Activated CD4-positive, alpha-beta memory T cell treated with anti-CD3 and anti-CD28 coated beads, Interleukin-2, amount 10 ng/mL, durations not matched to agents 7 days and 5 days (primary cell): Measurements from ENCODE around the gene HNRNPA1L2. TPM values are rescaled to one million over a fixed set of nuclear protein-coding genes. Genes with fewer than 3 reads are reported as not detected.
A peak's percentile ranks its signal among the peaks of the same experiment; 100 is the strongest.
"Not testable (repeated sequence)": the region's sequence is repeated elsewhere in the genome, so short reads cannot be mapped to it uniquely, and the experiment has no call there.

Experiments used
- CTCF ChIA-PET: fragments of 350-600 bp; sonication (Branson Sonifier 250); formaldehyde crosslinking; loops from one replicate; lab custom pipeline; 2021; ENCODE audit warnings: antibody characterized with exemption, inconsistent platforms; lab: Charles Lee
- POLR2A ChIA-PET: fragments of 350-600 bp; sonication (Branson Sonifier 250); formaldehyde crosslinking; loops from one replicate; lab custom pipeline; 2021; ENCODE audit warnings: antibody characterized with exemption; lab: Charles Lee
- DNase-seq: peaks from one replicate; pipeline ENCODE4 v3.0.0-alpha.2; 2020
- H3K27ac Mint-ChIP-seq: one replicate; pipeline ENCODE4 v1.8.0; 2021; ENCODE audit warnings: mild to moderate bottlenecking, mixed read lengths
- H3K27me3 Mint-ChIP-seq: one replicate; pipeline ENCODE4 v1.8.0; 2021; ENCODE audit warnings: mixed read lengths
- H3K36me3 Mint-ChIP-seq: one replicate; pipeline ENCODE4 v1.8.0; 2021; ENCODE audit warnings: low read depth, mixed read lengths
- H3K4me1 Mint-ChIP-seq: one replicate; pipeline ENCODE4 v1.8.0; 2021; ENCODE audit warnings: mixed read lengths
- H3K4me3 Mint-ChIP-seq: one replicate; pipeline ENCODE4 v1.8.0; 2021; ENCODE audit warnings: mild to moderate bottlenecking, mixed read lengths
- H3K9me3 Mint-ChIP-seq: one replicate; pipeline ENCODE4 v1.8.0; 2021; ENCODE audit warnings: mixed read lengths
- total RNA-seq, 2 experiments: library from RNA; stranded (reverse); gene quantifications; one replicate each; pipeline ENCODE4 v1.2.3, GENCODE V29; 2021

The HNRNPA1L2 gene
- total RNA-seq, 2 experiments from 2014 or later: 8.9 to 9.3 TPM

DNA sequence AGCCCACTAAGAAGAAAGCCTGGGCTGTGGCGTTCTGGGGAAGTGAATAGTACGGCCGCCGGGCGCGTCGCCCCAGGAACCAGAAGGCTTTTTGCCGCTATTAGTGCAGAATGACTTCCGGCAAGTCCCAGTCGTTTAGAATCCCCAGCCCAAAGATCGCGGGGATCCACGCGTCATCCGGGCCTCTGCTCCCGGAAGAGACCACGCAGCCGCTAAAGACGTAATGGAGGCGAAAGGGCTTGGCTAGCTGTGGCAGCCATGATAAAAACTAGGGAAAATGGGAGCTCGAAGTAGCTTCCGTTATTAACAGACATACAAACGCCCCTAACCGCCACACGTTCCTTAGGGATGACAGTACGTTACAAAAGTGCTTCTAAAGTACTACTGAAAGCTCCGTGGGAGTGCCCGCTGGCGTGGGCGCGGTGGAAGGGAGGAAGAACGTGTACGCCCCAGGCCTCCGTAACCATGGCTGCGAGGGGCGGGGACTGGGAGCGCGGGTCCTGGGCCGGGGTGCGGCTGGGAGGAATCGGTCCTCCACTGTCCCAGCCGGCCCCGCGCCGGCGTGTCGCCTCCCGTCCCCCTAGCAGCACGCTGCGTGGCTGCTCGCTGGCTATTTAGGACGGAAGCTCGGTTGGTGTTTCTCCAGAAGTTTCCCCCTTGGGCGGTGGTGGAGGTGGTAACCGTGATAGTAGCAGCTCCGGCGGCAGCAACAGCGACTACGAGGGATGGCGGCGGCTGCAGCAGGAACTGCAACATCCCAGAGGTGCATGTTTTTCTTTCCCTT is 10.2 kb downstream of the HNRNPA1L2 start, which contains the start of gene SUGT1:
TSS of gene SUGT1 (plus strand) at position 641 of the 784 bp plus-strand sequence. CDS start at position 726, 85 bp downstream.
- Mint-ChIP-seq H3K9me3 (no peaks in the 10 kb centered on the region), H3K36me3 (peaks cover 19% of the 10 kb centered on the region), H3K4me3 (no peak within 1 kb of the TSS), H3K4me1 (peaks cover 9% of the 10 kb centered on the region), H3K27me3 (no peaks in the 10 kb centered on the region), H3K27ac (no peak within 1 kb of the TSS)
- ChIA-PET CTCF (interaction anchor here (0.6 to 3.4 kb wide), 16 partner anchors 8 to 1199 kb away, joined by 3 to 40 read pairs (median 4); partner anchors contain the start of genes INTS6 and VPS36), POLR2A (interaction anchor here (0.7 to 4.2 kb wide), 21 partner anchors 10 to 640 kb away, joined by 3 to 91 read pairs (median 5); partner anchors contain the start of genes ALG11, HNRNPA1L2 and VPS36)
- peak; percentile 97 for DNase-seq

DNA sequence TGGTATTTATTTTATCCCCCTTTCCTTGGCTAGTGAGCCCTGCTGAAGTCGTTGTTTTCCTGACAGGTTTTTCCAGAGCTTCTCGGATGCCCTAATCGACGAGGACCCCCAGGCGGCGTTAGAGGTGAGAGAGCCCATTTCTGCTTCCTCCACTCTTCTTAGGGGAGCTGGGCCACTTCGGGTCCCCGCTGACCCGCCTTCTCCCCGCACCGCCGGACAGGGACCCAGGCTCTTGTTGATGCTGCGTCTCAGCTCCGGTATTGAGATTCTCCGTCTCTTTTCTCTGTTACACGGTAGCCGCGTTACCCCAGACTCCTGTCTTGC is 10.7 kb downstream of the HNRNPA1L2 start:
- CTCF ChIA-PET: interaction anchor here (0.9 to 3.4 kb wide), 13 partner anchors 9 to 315 kb away, joined by 3 to 40 read pairs (median 5); partner anchors contain the start of gene VPS36
- peaks cover 19% of the 10 kb centered on the region for H3K36me3 Mint-ChIP-seq
- no peak overlapping the region for H3K4me3 Mint-ChIP-seq
- no peak for DNase-seq
- H3K4me1 Mint-ChIP-seq: peaks cover 9% of the 10 kb centered on the region
- POLR2A ChIA-PET: interaction anchor here (0.7 to 4.2 kb wide), 18 partner anchors 11 to 640 kb away, joined by 3 to 91 read pairs (median 5); partner anchors contain the start of genes ALG11 and VPS36
- H3K27ac Mint-ChIP-seq: no peak overlapping the region
- H3K9me3 Mint-ChIP-seq: no peaks in the 10 kb centered on the region
- no peaks in the 10 kb centered on the region for H3K27me3 Mint-ChIP-seq

DNA sequence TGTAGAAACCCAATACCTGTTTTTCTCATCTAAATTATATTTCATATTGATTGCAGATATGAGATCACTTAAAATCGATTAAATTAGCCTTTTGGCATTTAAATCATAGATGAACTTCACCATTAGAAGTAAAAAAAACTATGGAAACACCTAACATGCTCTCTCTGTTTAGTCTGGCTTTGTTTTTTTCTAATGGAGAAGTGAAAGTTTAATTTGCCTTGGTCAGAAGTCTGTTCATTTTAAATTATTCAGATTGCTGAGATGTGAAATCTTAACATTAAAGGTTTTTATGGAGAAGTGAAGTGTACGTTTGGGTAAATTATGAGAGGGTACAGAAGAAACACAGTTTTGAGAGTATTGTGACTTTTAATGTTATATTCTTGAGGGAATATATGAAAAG is 17.1 kb downstream of the HNRNPA1L2 start:
- Mint-ChIP-seq H3K4me1 (peaks cover 6% of the 10 kb centered on the region), H3K36me3 (peaks cover 34% of the 10 kb centered on the region), H3K9me3 (no peaks in the 10 kb centered on the region), H3K27ac (no peak overlapping the region), H3K4me3 (no peak overlapping the region), H3K27me3 (no peaks in the 10 kb centered on the region)
- DNase-seq: no peak
- POLR2A ChIA-PET: no interaction called here
- CTCF ChIA-PET: no interaction called here

DNA sequence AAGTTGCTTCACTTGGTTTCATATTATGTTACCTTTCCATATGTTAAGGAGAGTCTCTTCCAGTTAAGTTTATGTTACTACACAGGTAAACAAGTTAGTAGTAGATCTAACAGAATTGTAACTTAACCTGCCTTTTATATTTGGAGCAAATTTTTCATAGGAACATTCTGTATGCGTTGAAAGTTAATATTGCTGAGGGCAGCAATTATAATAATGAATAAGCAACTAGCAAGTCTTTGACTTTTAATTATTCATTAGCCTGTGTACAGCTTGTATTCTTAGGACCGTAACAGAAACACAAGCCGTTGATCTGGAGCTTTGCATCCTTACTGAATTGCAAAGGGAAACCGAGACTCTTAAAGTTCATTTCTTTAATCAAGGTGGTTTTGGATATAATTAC is 22.0 kb downstream of the HNRNPA1L2 start:
- no peak overlapping the region for H3K4me3 Mint-ChIP-seq
- POLR2A ChIA-PET: interaction anchor here (4.9 kb wide), 1 partner anchor 11 kb away, joined by 43 read pairs; the partner anchor contains the start of gene SUGT1
- H3K27ac Mint-ChIP-seq: no peak overlapping the region
- peaks cover 6% of the 10 kb centered on the region for H3K4me1 Mint-ChIP-seq
- CTCF ChIA-PET: interaction anchor here (1.0 to 4.6 kb wide), 6 partner anchors 8 to 304 kb away, joined by 3 to 40 read pairs (median 6); partner anchors contain the start of gene SUGT1
- H3K36me3 Mint-ChIP-seq: peaks cover 59% of the 10 kb centered on the region
- no peaks in the 10 kb centered on the region for H3K27me3 Mint-ChIP-seq
- no peaks in the 10 kb centered on the region for H3K9me3 Mint-ChIP-seq
- no peak for DNase-seq

DNA sequence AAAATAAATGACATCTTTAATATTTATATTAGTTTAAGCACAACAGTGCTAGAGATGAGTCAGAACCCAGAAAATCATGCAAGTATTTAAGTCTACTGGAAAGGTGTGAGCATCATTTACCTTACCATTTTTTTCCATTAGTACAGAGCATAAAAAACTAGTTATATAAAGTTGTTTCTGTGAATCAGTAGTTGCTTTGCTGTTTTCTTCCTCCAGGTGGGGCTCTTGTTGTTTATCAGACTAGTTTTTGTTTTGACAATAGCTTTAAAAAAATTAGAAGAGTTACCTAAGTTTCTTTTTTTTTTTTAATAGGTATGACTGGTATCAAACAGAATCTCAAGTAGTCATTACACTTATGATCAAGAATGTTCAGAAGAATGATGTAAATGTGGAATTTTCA is 23.1 kb downstream of the HNRNPA1L2 start:
- Mint-ChIP-seq H3K4me1 (peaks cover 1% of the 10 kb centered on the region), H3K36me3 (peaks cover 52% of the 10 kb centered on the region), H3K27ac (no peak overlapping the region), H3K4me3 (no peak overlapping the region), H3K9me3 (no peaks in the 10 kb centered on the region), H3K27me3 (no peaks in the 10 kb centered on the region)
- ChIA-PET CTCF (interaction anchor here (0.5 to 4.6 kb wide), 20 partner anchors 8 to 311 kb away, joined by 3 to 40 read pairs (median 4); partner anchors contain the start of gene SUGT1), POLR2A (interaction anchor here (1.2 to 4.9 kb wide), 2 partner anchors 12 to 48 kb away, joined by 4 to 43 read pairs; partner anchors contain the start of gene SUGT1)
- no peak for DNase-seq

DNA sequence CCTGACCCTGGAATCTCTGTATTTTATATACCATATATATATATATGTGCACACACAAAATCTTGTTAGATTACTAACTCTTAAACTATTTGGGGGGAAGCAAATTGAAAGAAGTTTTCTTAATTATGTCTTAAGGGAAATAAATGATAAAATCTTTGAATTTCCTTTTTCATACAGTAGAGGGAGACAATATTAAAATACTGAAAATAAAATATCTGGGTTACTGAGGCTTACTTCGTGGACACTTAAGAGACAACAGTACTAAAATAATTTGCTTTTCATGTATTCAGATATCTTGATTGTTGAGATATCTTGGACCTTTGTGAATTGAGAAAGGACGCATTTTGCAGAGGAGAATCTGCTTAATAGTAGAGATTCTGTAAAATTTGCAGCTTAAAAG is 27.4 kb downstream of the HNRNPA1L2 start:
- H3K27me3 Mint-ChIP-seq: no peaks in the 10 kb centered on the region
- CTCF ChIA-PET: no interaction called here
- no peak overlapping the region for H3K27ac Mint-ChIP-seq
- no peaks in the 10 kb centered on the region for H3K9me3 Mint-ChIP-seq
- no peak for DNase-seq
- POLR2A ChIA-PET: no interaction called here
- H3K4me1 Mint-ChIP-seq: no peaks in the 10 kb centered on the region
- H3K36me3 Mint-ChIP-seq: peaks cover 24% of the 10 kb centered on the region
- H3K4me3 Mint-ChIP-seq: no peak overlapping the region

DNA sequence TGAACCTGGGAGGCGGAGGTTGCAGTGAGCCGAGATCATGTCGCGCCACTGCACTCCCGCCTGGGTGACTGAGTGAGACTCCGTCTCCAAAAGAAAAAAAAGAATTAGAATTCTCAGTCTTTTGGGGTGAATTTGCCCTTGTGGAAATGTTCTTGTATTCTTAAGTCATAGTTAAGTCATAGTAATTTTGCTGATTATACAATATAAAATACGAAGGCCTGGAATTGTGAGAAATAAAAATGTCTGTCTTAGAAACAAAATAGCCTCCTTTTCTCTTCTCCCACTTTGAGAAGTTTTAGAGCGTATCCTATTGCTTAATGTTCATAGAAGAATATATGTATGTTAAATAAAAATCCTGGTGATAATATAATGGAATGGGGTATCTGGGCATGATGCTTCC is 28.5 kb downstream of the HNRNPA1L2 start:
- no peaks in the 10 kb centered on the region for H3K9me3 Mint-ChIP-seq
- H3K36me3 Mint-ChIP-seq: peaks cover 23% of the 10 kb centered on the region
- no peak for DNase-seq
- H3K4me1 Mint-ChIP-seq: no peaks in the 10 kb centered on the region
- POLR2A ChIA-PET: interaction anchor here (0.5 kb wide), 1 partner anchor 260 kb away, joined by 3 read pairs; no protein-coding TSS in a partner anchor
- H3K4me3 Mint-ChIP-seq: no peak overlapping the region
- H3K27me3 Mint-ChIP-seq: no peaks in the 10 kb centered on the region
- no peak overlapping the region for H3K27ac Mint-ChIP-seq
- CTCF ChIA-PET: no interaction called here

DNA sequence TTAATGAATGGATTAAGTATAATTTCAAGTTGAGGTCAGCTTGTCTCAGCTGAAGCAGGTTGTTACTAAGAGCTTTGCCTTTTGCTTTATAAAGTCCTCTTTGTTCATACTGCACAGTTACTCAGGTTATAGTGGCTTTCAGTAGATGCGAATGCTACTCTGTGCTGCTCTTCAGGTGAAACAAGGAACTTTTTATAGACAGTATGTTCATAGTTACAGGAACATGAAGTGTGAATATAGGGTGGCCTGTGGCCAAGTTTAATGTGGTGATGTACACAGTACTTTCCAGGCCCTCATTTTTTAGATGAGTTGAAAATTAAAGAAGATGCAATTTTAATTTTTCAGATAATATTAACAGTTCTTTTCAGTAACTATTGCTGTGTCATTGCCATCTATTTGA is 31.2 kb downstream of the HNRNPA1L2 start:
- ChIA-PET CTCF (interaction anchor here (0.7 kb wide), 1 partner anchor 9 kb away, joined by 3 read pairs; no protein-coding TSS in a partner anchor), POLR2A (no interaction called here)
- Mint-ChIP-seq H3K4me1 (no peaks in the 10 kb centered on the region), H3K36me3 (peaks cover 21% of the 10 kb centered on the region), H3K9me3 (no peaks in the 10 kb centered on the region), H3K4me3 (no peak overlapping the region), H3K27ac (no peak overlapping the region), H3K27me3 (no peaks in the 10 kb centered on the region)
- no peak for DNase-seq

DNA sequence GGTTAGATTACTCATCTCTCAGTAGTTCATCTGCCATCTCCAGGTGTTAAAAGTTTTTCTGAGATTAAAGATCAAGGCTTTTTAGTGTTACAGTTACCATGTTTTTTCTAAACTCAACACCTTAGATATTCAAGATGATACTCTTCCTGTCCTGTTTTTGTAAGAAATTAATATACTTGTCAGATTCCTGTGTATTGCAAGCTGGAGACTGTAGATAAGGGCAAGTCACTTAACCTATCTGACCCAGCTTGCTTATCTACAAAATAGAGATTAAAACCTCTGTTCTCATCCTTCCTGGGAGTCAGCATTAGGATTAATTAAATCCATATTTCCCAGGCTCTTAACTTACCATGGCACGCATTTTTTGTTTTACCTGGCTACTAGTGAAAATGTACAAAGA is 35.6 kb downstream of the HNRNPA1L2 start:
- no peaks in the 10 kb centered on the region for H3K27me3 Mint-ChIP-seq
- no peak for DNase-seq
- CTCF ChIA-PET: interaction anchor here (1.1 to 1.2 kb wide), 3 partner anchors 10 to 290 kb away, joined by 3 to 5 read pairs (median 4); no protein-coding TSS in a partner anchor
- POLR2A ChIA-PET: no interaction called here
- no peaks in the 10 kb centered on the region for H3K4me1 Mint-ChIP-seq
- peaks cover 41% of the 10 kb centered on the region for H3K36me3 Mint-ChIP-seq
- H3K9me3 Mint-ChIP-seq: no peaks in the 10 kb centered on the region
- H3K27ac Mint-ChIP-seq: no peak overlapping the region
- no peak overlapping the region for H3K4me3 Mint-ChIP-seq

DNA sequence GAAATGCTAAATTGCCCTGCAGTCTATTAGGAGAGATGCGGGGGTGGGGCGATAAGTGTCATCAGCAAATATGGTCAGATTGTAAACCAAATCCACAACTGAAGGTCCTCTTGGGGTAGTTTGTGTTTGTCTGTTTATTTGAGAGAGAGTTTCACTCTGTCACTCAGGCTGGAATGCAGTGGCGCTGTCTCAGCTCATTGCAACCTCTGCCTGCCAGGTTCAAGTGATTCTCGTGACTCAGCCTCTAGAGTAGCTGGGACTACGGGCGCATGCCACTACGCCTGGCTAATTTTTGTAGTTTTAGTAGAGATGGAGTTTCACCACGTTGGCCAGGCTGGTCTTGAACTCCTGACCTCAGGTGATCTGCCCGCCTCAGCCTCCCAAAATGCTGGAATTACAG is 43.6 kb downstream of the HNRNPA1L2 start:
- CTCF ChIA-PET, H3K27me3 Mint-ChIP-seq, H3K4me1 Mint-ChIP-seq, H3K9me3 Mint-ChIP-seq, DNase-seq, POLR2A ChIA-PET, H3K27ac Mint-ChIP-seq, H3K4me3 Mint-ChIP-seq: not testable (repeated sequence)
- H3K36me3 Mint-ChIP-seq: peaks cover 43% of the 10 kb centered on the region

DNA sequence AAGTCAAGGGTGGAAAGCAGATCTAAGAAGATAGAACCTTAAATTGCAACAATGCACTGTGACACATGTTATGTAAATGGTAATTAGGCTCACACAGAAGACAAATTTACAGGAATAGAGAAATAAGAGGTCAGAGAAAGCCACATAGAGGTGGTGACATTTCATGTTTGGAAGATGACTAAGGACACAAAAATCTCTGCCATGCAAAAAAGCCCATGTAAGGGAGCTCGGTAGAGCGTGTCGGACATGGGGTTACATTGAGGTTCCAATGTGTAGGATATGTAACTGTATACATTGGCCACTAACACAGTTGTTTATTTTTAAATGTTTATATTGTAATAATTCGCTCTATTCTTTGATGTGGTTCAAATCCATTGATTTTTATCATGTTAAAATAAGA is 44.1 kb downstream of the HNRNPA1L2 start:
- Mint-ChIP-seq H3K4me1 (no peaks in the 10 kb centered on the region), H3K9me3 (no peaks in the 10 kb centered on the region), H3K36me3 (peaks cover 43% of the 10 kb centered on the region), H3K27me3 (no peaks in the 10 kb centered on the region), H3K27ac (no peak overlapping the region), H3K4me3 (no peak overlapping the region)
- ChIA-PET CTCF (interaction anchor here (1.4 kb wide), 1 partner anchor 33 kb away, joined by 5 read pairs; no protein-coding TSS in a partner anchor), POLR2A (no interaction called here)
- DNase-seq: no peak
